K562 (cell line): ENCODE results near the gene RHOBTB3. TPM values are rescaled to one million over a fixed set of nuclear protein-coding genes. Genes with fewer than 3 reads are reported as not detected.

Experiments used
- EP300 ChIP-seq: IDR thresholded peaks from 2 replicates; pipeline ENCODE4 v1.6.1; 2012; ENCODE audit warnings: low read length, improper control_type of control experiment
- ETS2 ChIP-seq: IDR thresholded peaks from 2 replicates; pipeline ENCODE4 v1.6.1; 2016; ENCODE audit warnings: borderline replicate concordance, missing genetic modification characterization, mild to moderate bottlenecking, moderate library complexity, missing compliant biosample characterization; ENCODE audit not compliant: poor library complexity, severe bottlenecking
- GATA2 ChIP-seq: sonication (generic); formaldehyde crosslinking; IDR thresholded peaks from 2 replicates; pipeline ENCODE4 v1.4.0; 2020; ENCODE audit warnings: mild to moderate bottlenecking, missing genetic modification reagents
- ILF3 ChIP-seq: fragments of 450-650 bp; IDR thresholded peaks from 2 replicates; pipeline ENCODE4 v1.6.1; 2018; ENCODE audit warnings: antibody characterized with exemption, mild to moderate bottlenecking, moderate library complexity, borderline replicate concordance
- LCOR ChIP-seq: sonication (generic); formaldehyde crosslinking; IDR thresholded peaks from 2 replicates; pipeline ENCODE4 v1.8.0; 2022; ENCODE audit warnings: mild to moderate bottlenecking, missing genetic modification reagents
- PHF21A ChIP-seq: fragments of 450-650 bp; IDR thresholded peaks from 2 replicates; pipeline ENCODE4 v1.6.1; 2017; ENCODE audit warnings: low read depth, borderline replicate concordance
- PRMT5 ChIP-seq: sonication (generic); formaldehyde crosslinking; IDR thresholded peaks from 2 replicates; pipeline ENCODE4 v1.5.0; 2020; ENCODE audit warnings: missing genetic modification reagents
- RBM15 ChIP-seq: fragments of 200-400 bp; formaldehyde crosslinking; IDR thresholded peaks from 2 replicates; pipeline ENCODE4 v1.6.1; 2018; ENCODE audit warnings: mild to moderate bottlenecking, low read length, moderate library complexity; ENCODE audit not compliant: insufficient read depth
- RBM39 ChIP-seq: fragments of 200-400 bp; formaldehyde crosslinking; optimal IDR thresholded peaks from 2 replicates; pipeline ENCODE3; 2018; ENCODE audit warnings: low read depth, low read length
- RREB1 ChIP-seq: fragments of 250-450 bp; sonication (Bioruptor Pico); IDR thresholded peaks from 2 replicates; pipeline ENCODE4 v1.4.0; 2020
- SMAD3 ChIP-seq: fragments of 450-650 bp; formaldehyde crosslinking; conservative IDR thresholded peaks from 2 replicates; pipeline ENCODE4 v1.4.0; 2020; ENCODE audit warnings: mild to moderate bottlenecking
- SRSF7 ChIP-seq: fragments of 200-400 bp; formaldehyde crosslinking; optimal IDR thresholded peaks from 2 replicates; pipeline ENCODE3; 2017; ENCODE audit warnings: mild to moderate bottlenecking, low read depth, low read length
- TCF7L2 ChIP-seq: fragments of 150-350 bp; IDR thresholded peaks from 2 replicates; pipeline ENCODE4 v1.6.1; 2016; ENCODE audit warnings: low read depth, mild to moderate bottlenecking, low read length, moderate library complexity
- TEAD2 ChIP-seq: fragments of 450-650 bp; IDR thresholded peaks from 2 replicates; pipeline ENCODE4 v1.6.1; 2016; ENCODE audit warnings: missing genetic modification characterization, control low read depth, missing compliant biosample characterization
- ZNF133 ChIP-seq: fragments of 250-450 bp; sonication (Bioruptor Pico); IDR thresholded peaks from 2 replicates; pipeline ENCODE4 v1.4.0; 2020; ENCODE audit warnings: mild to moderate bottlenecking
- ZNF395 ChIP-seq: fragments of 200-800 bp; sonication (Bioruptor generic); IDR thresholded peaks from 2 replicates; pipeline ENCODE4 v1.6.1; 2017; ENCODE audit warnings: missing genetic modification characterization, missing compliant biosample characterization
- ZNF449 ChIP-seq: fragments of 250-450 bp; sonication (Bioruptor Pico); IDR thresholded peaks from 2 replicates; pipeline ENCODE4 v1.8.0; 2022; ENCODE audit warnings: moderate library complexity, mild to moderate bottlenecking, inconsistent platforms
- ZNF696 ChIP-seq: fragments of 250-450 bp; sonication (Bioruptor Pico); conservative IDR thresholded peaks from 2 replicates; pipeline ENCODE4 v1.4.0; 2020; ENCODE audit warnings: mild to moderate bottlenecking, moderate library complexity
- polyA plus RNA-seq, 8 experiments: library from polyadenylated mRNA; depleted of rRNA in 4 of 8; stranded (reverse) in 5 of 8; unstranded in 3 of 8; fragments of >200 nt; fragmentation: Nextera tagmentation in 2 of 8; fragmentation: Illumina TruSeq in 1 of 8; extraction: Ambion mirVana in 2 of 8; extraction: Trizol in 1 of 8; gene quantifications; 2 replicates each; pipeline versions ENCODE4 v1.2.1 to v1.2.3, GENCODE V29; 2011 to 2014; ENCODE audit warnings: inconsistent platforms in 1 of 8, missing spikeins in 1 of 8
- total RNA-seq, 7 experiments: library from RNA; depleted of rRNA in 6 of 7; stranded (reverse); fragments of >200 nt in 6 of 7; fragmentation: Illumina TruSeq in 2 of 7; extraction: Trizol in 2 of 7; gene quantifications; 2 replicates each; pipeline versions ENCODE4 v1.2.1 to v1.2.3, GENCODE V29; 2011 to 2021; ENCODE audit warnings: low replicate concordance in 1 of 7
- TF ChIP-seq, protein P1 (sequence below), 3 experiments: IDR thresholded peaks in 2 of 3; conservative IDR thresholded peaks in 1 of 3; 2 replicates each; pipeline ENCODE4 v1.5.1; 2011 to 2012; ENCODE audit warnings: low read length in 3 of 3, mild to moderate bottlenecking in 3 of 3, control low read depth in 2 of 3, improper control_type of control experiment in 1 of 3, inconsistent platforms in 1 of 3, low read depth in 1 of 3, mixed read lengths in 1 of 3, moderate library complexity in 1 of 3; ENCODE audit not compliant: insufficient read depth in 2 of 3

RHOBTB3 gene
- total and polyA plus RNA-seq, 9 of the 15 experiments (the other 6 are each of a cell fraction or from before 2014, with no cell fraction given) = 39.7 to 143 (median 115) TPM

GRCh38 chr5:95825495-95825894, 94.4 kb downstream of the RHOBTB3 start (continued):
- TF ChIP-seq GATA2 (CRISPR knock-in tag) (0 out of 2 replicates have a peak, but pooled peaks have one; percentile 24), ZNF696 (CRISPR knock-in tag) (no peak), RBM39 (no peak), TCF7L2 (no peak), PRMT5 (no peak), LCOR (CRISPR knock-in tag) (no peak), PHF21A (no peak), RBM15 (no peak), RREB1 (no peak), SMAD3 (CRISPR knock-in tag) (no peak), ZNF133 (CRISPR knock-in tag) (no peak), ILF3 (no peak), EP300 (peak; percentile 38), ETS2 (tag) (no peak), ZNF395 (no peak), SRSF7 (no peak), ZNF449 (CRISPR knock-in tag) (no peak), TEAD2 (tag) (no peak)
- TF ChIP-seq, protein P1, sequence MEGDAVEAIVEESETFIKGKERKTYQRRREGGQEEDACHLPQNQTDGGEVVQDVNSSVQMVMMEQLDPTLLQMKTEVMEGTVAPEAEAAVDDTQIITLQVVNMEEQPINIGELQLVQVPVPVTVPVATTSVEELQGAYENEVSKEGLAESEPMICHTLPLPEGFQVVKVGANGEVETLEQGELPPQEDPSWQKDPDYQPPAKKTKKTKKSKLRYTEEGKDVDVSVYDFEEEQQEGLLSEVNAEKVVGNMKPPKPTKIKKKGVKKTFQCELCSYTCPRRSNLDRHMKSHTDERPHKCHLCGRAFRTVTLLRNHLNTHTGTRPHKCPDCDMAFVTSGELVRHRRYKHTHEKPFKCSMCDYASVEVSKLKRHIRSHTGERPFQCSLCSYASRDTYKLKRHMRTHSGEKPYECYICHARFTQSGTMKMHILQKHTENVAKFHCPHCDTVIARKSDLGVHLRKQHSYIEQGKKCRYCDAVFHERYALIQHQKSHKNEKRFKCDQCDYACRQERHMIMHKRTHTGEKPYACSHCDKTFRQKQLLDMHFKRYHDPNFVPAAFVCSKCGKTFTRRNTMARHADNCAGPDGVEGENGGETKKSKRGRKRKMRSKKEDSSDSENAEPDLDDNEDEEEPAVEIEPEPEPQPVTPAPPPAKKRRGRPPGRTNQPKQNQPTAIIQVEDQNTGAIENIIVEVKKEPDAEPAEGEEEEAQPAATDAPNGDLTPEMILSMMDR (IDR thresholded peaks at IDR 0.05 in 2 of 3, conservative IDR thresholded peaks at IDR 0.05 in 1 of 3; ENCODE audit: insufficient read depth in 2 of 3, low read depth in 1 of 3, low read length in 3 of 3) = no peak
